HepG2 (cell line): ENCODE measurements around the gene APH1B. TPM values are rescaled to one million over a fixed set of nuclear protein-coding genes. Genes with fewer than 3 reads are reported as not detected.
"Not testable (repeated sequence)": the region's sequence is repeated elsewhere in the genome, so short reads cannot be mapped to it uniquely, and the experiment has no call there.

Experiments
- ATAC-seq: fragments of 200-7000 bp; cut with Tn5 transposase; 3 replicates; pipeline ENCODE4 v1.9.1; 2020; ENCODE audit warnings: mild to moderate bottlenecking, moderate library complexity
- BruUV-seq: library from RNA; stranded (reverse); fragments of 400-500 nt; replicated peaks from 2 replicates; lab custom pipeline; 2021; lab: Mats Ljungman, UMichigan
- CTCF ChIA-PET: fragments of 300-600 bp; formaldehyde crosslinking; extraction: SDS; loops from one replicate; lab custom pipeline; 2021; ENCODE audit warnings: low total read pairs, inconsistent platforms, low intra/inter-chr PET ratio; lab: Yijun Ruan, JAX
- POLR2A ChIA-PET: fragments of 350-600 bp; sonication (Branson Sonifier 250); formaldehyde crosslinking; loops from one replicate; lab custom pipeline; 2020; ENCODE audit warnings: antibody characterized with exemption, inconsistent platforms; lab: Yijun Ruan, JAX
- DNase-seq: peaks from one replicate; pipeline ENCODE4 v3.0.0-alpha.2; 2015; ENCODE audit warnings: low spot score
- FAIRE-seq: peaks from 3 replicates; lab custom pipeline; 2011; peaks lifted over from hg19 to GRCh38; lab: Jason Lieb, UNC
- H2AFZ ChIP-seq: one replicate; pipeline ENCODE4 v1.6.1; 2011; ENCODE audit warnings: low read length, inconsistent platforms
- H3K27ac ChIP-seq: fragments of 300-600 bp; 3 replicates; pipeline ENCODE4 v1.8.0; 2011; ENCODE audit warnings: mixed run types, mild to moderate bottlenecking, mixed read lengths, low read length, inconsistent platforms; ENCODE audit not compliant: insufficient read depth; ENCODE audit errors: extremely low read length
- H3K27me3 ChIP-seq, 2 experiments: fragments of 200-600 bp in 1 of 2; 2 replicates in 1 of 2; 3 replicates in 1 of 2; pipeline versions ENCODE4 v1.6.0 to v1.8.0; 2011; ENCODE audit warnings: low read length in 2 of 2, mild to moderate bottlenecking in 2 of 2, moderate library complexity in 2 of 2, inconsistent platforms in 1 of 2; ENCODE audit not compliant: insufficient read depth in 2 of 2, control insufficient read depth in 1 of 2
- H3K36me3 ChIP-seq, 2 experiments: fragments of 200-600 bp in 1 of 2; replicated peaks in 1 of 2; 2 replicates in 1 of 2; 3 replicates in 1 of 2; pipeline versions ENCODE4 v1.5.1 to v1.8.0; 2011; ENCODE audit warnings: low read length in 2 of 2, inconsistent platforms in 1 of 2; ENCODE audit not compliant: insufficient read depth in 2 of 2, control insufficient read depth in 1 of 2
- H3K4me1 ChIP-seq: 2 replicates; pipeline ENCODE4 v1.5.1; 2012; ENCODE audit warnings: low read length, inconsistent platforms; ENCODE audit not compliant: insufficient read depth
- H3K4me2 ChIP-seq: 2 replicates; pipeline ENCODE4 v1.6.0; 2011; ENCODE audit warnings: low read depth, low read length, inconsistent platforms
- H3K4me3 ChIP-seq, 3 experiments: fragments of 200-600 bp in 1 of 3; sonication (generic), shearing (Covaris generic) in 1 of 3; replicated peaks in 1 of 3; 2 replicates each; pipeline ENCODE4 v1.5.1; 2011 to 2016; ENCODE audit warnings: low read length in 3 of 3, inconsistent platforms in 2 of 3, low read depth in 2 of 3, mild to moderate bottlenecking in 2 of 3, control low read depth in 1 of 3, mixed read lengths in 1 of 3; ENCODE audit not compliant: insufficient read depth in 1 of 3
- H3K79me2 ChIP-seq: one replicate; pipeline ENCODE4 v1.6.1; 2011; ENCODE audit warnings: low read length, inconsistent platforms; ENCODE audit not compliant: insufficient read depth
- H3K9ac ChIP-seq: 2 replicates; pipeline ENCODE4 v1.6.0; 2011; ENCODE audit warnings: mild to moderate bottlenecking, low read depth, low read length, inconsistent platforms; ENCODE audit not compliant: insufficient read depth
- H3K9me3 ChIP-seq: 2 replicates; pipeline ENCODE4 v1.5.1; 2012; ENCODE audit warnings: mild to moderate bottlenecking, low read length
- H4K20me1 ChIP-seq: 2 replicates; pipeline ENCODE4 v1.6.0; 2011; ENCODE audit warnings: inconsistent platforms, mild to moderate bottlenecking, low read length, moderate library complexity; ENCODE audit not compliant: insufficient read depth
- GPN1 ChIP-seq: sonication (generic); formaldehyde crosslinking; IDR thresholded peaks from 2 replicates; pipeline ENCODE4 v1.5.1; 2020; ENCODE audit warnings: missing genetic modification reagents, borderline replicate concordance
- HNRNPK ChIP-seq: fragments of 200-400 bp; formaldehyde crosslinking; IDR thresholded peaks from 2 replicates; pipeline ENCODE4 v1.6.1; 2018; ENCODE audit warnings: low read length, low read depth, moderate library complexity, mild to moderate bottlenecking; ENCODE audit not compliant: poor library complexity, severe bottlenecking
- HOXA3 ChIP-seq: sonication (generic); formaldehyde crosslinking; IDR thresholded peaks from 2 replicates; pipeline ENCODE4 v1.5.0; 2020; ENCODE audit warnings: missing genetic modification reagents
- WGBS: methylation state at CpG from one replicate; pipeline ENCODE4 v1.1.6; 2017; ENCODE audit warnings: low lambda C conversion rate; 5-methylcytosine and 5-hydroxymethylcytosine counted together
- in situ Hi-C: cut with HindIII; loops from 2 replicates; pipeline ENCODE4 v1.10.0; 2017; ENCODE audit warnings: low pct_unique_long_range_greater_than_20kb; ENCODE audit not compliant: extremely low pct_ligation_motif_present
- intact Hi-C: fragments of 100-400 bp; cut with micrococcal nuclease; formaldehyde crosslinking; loops from one replicate; pipeline ENCODE4 v1.10.0; 2022; ENCODE audit not compliant: unreplicated experiment
- polyA plus RNA-seq, 8 experiments: library from polyadenylated mRNA; depleted of rRNA in 3 of 8; stranded (reverse) in 7 of 8; unstranded in 1 of 8; fragments of >200 nt; fragmentation: Illumina TruSeq in 4 of 8; extraction: Trizol in 4 of 8; gene quantifications; 2 replicates each; pipeline versions ENCODE4 v1.2.1 to v1.2.3, GENCODE V29; 2011 to 2016; ENCODE audit warnings: low read depth in 4 of 8, missing spikeins in 1 of 8, mixed read lengths in 1 of 8; ENCODE audit not compliant: insufficient read depth in 1 of 8
- total RNA-seq, 5 experiments: library from RNA; depleted of rRNA; stranded (reverse); fragments of >200 nt; fragmentation: Illumina TruSeq; extraction: Trizol; gene quantifications; 2 replicates each; pipeline ENCODE4 v1.2.3, GENCODE V29; 2016; ENCODE audit warnings: low read depth in 1 of 5

The APH1B gene
- total and polyA plus RNA-seq, 2 of the 13 experiments (the other 11 are each of a cell fraction or from before 2014, with no cell fraction given), result 0.45 to 1.00 TPM

GRCh38 chr15:63342996-63343562 lies 65.7 kb downstream of the APH1B start:
- H2AFZ ChIP-seq, BruUV-seq, H3K36me3 ChIP-seq, H3K4me3 ChIP-seq, H3K9ac ChIP-seq, H3K79me2 ChIP-seq, H3K9me3 ChIP-seq, POLR2A ChIA-PET, H3K27ac ChIP-seq, H3K4me2 ChIP-seq, in situ Hi-C loops, CTCF ChIA-PET, ATAC-seq, DNase-seq, H4K20me1 ChIP-seq, FAIRE-seq, intact Hi-C loops, H3K4me1 ChIP-seq: not testable (repeated sequence)
- 68% methylated on average over 11 of the region's 11 CpGs for WGBS
- H3K27me3 ChIP-seq, result peaks cover 3 to 10% of the 10 kb centered on the region in 2 experiments; a peak in 2 of 5 replicates

DNA sequence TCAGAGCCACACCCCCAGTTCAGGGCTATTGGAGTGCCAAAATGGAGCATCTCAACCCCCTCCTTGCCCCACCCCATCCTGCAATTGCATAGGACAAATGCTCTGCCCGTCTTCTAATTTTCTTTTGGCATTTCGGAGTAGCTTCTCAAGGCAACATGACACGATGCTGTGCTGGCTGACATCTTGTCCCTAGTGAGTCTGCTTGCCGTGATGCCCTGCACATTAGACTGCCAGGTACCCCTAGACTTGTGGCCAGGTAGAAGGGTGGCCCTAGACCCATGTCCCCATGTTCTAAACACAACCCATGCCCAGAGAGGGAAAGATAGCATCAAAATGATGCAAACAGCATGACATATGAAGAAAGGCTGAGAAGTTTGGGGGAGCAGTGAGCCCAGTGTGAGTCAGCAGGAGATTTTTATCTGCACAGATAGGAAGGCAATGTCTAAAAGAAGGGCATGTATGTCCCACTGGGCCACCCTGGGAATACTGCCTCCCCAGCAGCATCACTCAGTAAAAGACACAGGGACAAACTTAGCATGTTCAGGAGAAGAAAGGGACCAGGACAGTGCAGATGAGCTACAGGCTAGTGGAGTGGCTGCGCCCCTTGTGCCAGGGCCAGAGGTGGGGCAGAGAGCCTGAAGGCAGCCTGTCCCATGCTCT lies 67.5 kb downstream of the APH1B start:
- CTCF ChIA-PET, result no interaction called here
- FAIRE-seq (no peak), ATAC-seq (no peak), DNase-seq (no peak)
- H3K9ac ChIP-seq, result no peak overlapping the region
- no peak overlapping the region for H2AFZ ChIP-seq
- no peaks in the 10 kb centered on the region for H3K9me3 ChIP-seq
- no peaks in the 10 kb centered on the region for H3K36me3 ChIP-seq
- intact Hi-C loops, result no loop called here
- H3K27me3 ChIP-seq, result peaks cover 0 to 3% of the 10 kb centered on the region in 2 experiments; a peak in 2 of 5 replicates
- H3K4me2 ChIP-seq, result no peak overlapping the region
- in situ Hi-C loops, result no loop called here
- 34% methylated on average over 4 of the region's 5 CpGs for WGBS
- H3K4me1 ChIP-seq, result peaks cover 5% of the 10 kb centered on the region; the same call in 1 of the 2 replicates
- no peaks in the 10 kb centered on the region for H3K79me2 ChIP-seq
- no TSS peak for BruUV-seq
- no peak overlapping the region for H3K4me3 ChIP-seq
- no peak overlapping the region for H3K27ac ChIP-seq
- no peaks in the 10 kb centered on the region for H4K20me1 ChIP-seq
- POLR2A ChIA-PET, result no interaction called here
- no peak for TF ChIP-seq HOXA3
- no peak for TF ChIP-seq HNRNPK
- no peak for TF ChIP-seq GPN1 (CRISPR knock-in tag)
